GM21390 (cell line): ENCODE results near the gene SOHLH1.
"Not testable (repeated sequence)": the region's sequence is repeated elsewhere in the genome, so short reads cannot be mapped to it uniquely, and the experiment has no call there.

Source experiments
- ATAC-seq: cut with Tn5 transposase; IDR thresholded peaks from one replicate; pipeline ENCODE4 v1.9.1; 2021; ENCODE audit not compliant: unreplicated experiment

SOHLH1 gene

GRCh38 chr9:135680056-135680455, 19.2 kb downstream of the SOHLH1 start:
- no peak for ATAC-seq

- ATAC-seq, result no peak
Observed at GRCh38 chr9:135678236-135679017, 20.9 kb downstream of the SOHLH1 start.

- no peak for ATAC-seq
Observed at GRCh38 chr9:135677641-135678168, 21.6 kb downstream of the SOHLH1 start.

GRCh38 chr9:135676891-135677290, 22.4 kb downstream of the SOHLH1 start:
- no peak for ATAC-seq

GRCh38 chr9:135674977-135675376, 24.3 kb downstream of the SOHLH1 start:
- no peak for ATAC-seq

- ATAC-seq, result no peak
Observed at GRCh38 chr9:135673941-135674340, 25.3 kb downstream of the SOHLH1 start.

- ATAC-seq, result not testable (repeated sequence)
Observed at GRCh38 chr9:135672786-135673185, 26.5 kb downstream of the SOHLH1 start.

- no peak for ATAC-seq
Observed at GRCh38 chr9:135671591-135672041, 27.7 kb downstream of the SOHLH1 start.

GRCh38 chr9:135670721-135671590, 28.3 kb downstream of the SOHLH1 start:
- ATAC-seq, result no peak

GRCh38 chr9:135669616-135670285, 29.5 kb downstream of the SOHLH1 start:
- no peak for ATAC-seq

GRCh38 chr9:135669018-135669417, 30.3 kb downstream of the SOHLH1 start:
- not testable (repeated sequence) for ATAC-seq

GRCh38 chr9:135667463-135668001, 31.7 kb downstream of the SOHLH1 start:
- no peak for ATAC-seq

- no peak for ATAC-seq
Observed at GRCh38 chr9:135666534-135667462, 32.5 kb downstream of the SOHLH1 start.

- no peak for ATAC-seq
Observed at GRCh38 chr9:135665795-135666189, 33.5 kb downstream of the SOHLH1 start.

GRCh38 chr9:135664801-135665794, 34.2 kb downstream of the SOHLH1 start:
- ATAC-seq, result no peak

GRCh38 chr9:135664266-135664665, 35.0 kb downstream of the SOHLH1 start:
- no peak for ATAC-seq

GRCh38 chr9:135663857-135664256, 35.4 kb downstream of the SOHLH1 start:
- no peak for ATAC-seq

- ATAC-seq, result no peak
Observed at GRCh38 chr9:135663451-135663770, 35.9 kb downstream of the SOHLH1 start.
